EL (cell line): ENCODE measurements around the gene CYGB.
"Not testable (repeated sequence)": the region's sequence is repeated elsewhere in the genome, so short reads cannot be mapped to it uniquely, and the experiment has no call there.

Experiments
- DNase-seq: peaks from one replicate; pipeline ENCODE4 v3.0.0-alpha.2; 2016

The CYGB gene

GRCh38 chr17:76535788-76536510 is 1.6 kb downstream of the CYGB start:
- no peak for DNase-seq

- DNase-seq = no peak
Observed at GRCh38 chr17:76534831-76535732, 2.4 kb downstream of the CYGB start.

- DNase-seq = not testable (repeated sequence)
Observed at GRCh38 chr17:76533640-76534359, 3.7 kb downstream of the CYGB start.

- no peak for DNase-seq
Observed at GRCh38 chr17:76532072-76532651, 5.3 kb downstream of the CYGB start.

DNA sequence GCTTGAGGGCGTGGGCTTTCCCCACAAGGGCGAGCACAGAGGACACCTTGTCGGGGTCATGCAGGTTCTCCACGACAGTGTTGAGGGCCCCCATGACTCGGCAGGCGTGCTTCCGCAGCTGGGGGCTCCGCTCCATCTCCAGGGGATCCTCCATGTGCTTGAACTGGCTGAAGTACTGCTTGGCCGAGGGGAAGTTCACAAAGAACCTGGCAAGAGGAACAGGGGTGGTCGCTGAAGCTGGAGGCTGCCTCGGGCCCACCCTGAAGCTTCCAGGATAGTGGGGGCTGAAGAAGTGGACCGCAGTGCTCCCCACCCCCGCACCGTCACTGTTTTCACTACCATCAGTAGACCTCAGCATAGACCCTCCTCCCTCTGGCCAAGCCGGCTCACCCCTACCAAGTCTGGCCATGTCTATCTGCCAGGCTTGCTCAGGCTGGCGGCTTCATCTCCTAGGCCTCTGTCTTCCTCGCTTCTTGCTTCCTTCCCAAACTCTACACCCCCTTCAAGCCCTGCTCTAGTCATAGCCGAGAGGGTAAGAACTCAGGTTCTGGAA is 5.9 kb downstream of the CYGB start:
- no peak for DNase-seq

DNA sequence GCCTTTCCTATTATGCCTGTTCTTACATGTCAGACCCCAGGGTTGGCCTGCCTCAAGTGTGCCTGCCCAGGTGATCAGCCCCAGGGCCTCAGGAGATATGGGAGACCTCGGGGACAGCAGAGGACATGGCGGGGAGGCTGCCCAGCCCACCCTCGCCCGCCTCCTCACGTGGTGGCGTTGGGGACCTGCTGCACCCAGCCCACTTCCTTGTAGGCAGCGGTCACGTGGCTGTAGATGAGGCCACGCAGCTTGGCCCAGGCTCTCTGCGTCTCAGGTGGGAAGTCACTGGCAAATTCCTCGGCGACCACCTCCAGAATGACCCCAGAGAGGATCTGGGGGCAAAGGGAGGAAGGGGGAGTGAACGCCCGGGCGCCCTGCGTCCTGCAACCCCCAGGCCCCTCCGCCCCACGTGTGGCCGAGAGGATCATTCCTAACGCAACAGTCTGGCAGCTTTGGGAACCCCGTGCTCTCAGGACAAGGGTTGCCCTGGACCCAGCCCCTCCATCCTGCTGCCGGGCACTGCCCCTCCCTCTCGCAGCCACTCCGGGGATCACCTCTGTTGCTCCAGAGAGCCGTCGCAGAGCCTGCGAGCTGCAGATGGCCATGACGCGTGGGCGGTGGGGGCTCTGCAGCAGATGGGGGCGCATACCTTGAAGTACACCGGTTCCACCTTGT is 6.6 kb downstream of the CYGB start:
- DNase-seq = no peak

DNA sequence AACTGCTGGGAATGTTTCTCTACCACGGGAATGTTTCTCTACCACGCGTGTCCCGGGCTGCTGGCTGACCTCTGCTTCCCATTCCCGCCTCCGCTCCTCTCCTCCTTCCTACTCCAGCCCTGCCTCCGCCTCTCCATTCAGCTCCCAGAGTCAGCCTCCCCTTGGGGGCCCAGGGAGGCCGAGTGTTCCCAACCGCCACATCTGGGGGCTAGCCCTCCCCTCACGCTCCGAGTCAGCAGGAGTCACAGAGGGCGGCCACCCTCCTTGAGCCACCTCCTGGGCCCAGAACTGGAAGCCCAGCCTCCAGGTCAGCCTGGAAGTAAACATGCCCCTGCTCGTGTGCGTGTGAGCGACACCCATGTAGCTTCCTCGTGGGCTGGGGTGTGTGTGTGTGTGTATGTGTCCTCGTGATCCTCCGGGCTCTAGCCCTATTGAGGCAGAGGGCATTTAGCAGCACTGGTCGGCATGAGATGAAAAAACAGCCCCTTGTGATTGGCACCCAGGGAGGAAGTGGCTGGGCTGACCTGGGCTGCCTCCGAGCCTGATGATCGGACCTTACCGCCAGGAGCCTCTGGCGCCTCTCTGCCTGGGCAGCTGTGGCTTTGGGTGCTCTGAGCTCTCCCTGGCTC is 7.3 kb downstream of the CYGB start:
- peak; percentile 36 for DNase-seq

- peak; percentile 87 for DNase-seq
Observed at GRCh38 chr17:76529224-76530094, 8.1 kb downstream of the CYGB start.

- no peak for DNase-seq
Observed at GRCh38 chr17:76528528-76529223, 8.8 kb downstream of the CYGB start.

DNA sequence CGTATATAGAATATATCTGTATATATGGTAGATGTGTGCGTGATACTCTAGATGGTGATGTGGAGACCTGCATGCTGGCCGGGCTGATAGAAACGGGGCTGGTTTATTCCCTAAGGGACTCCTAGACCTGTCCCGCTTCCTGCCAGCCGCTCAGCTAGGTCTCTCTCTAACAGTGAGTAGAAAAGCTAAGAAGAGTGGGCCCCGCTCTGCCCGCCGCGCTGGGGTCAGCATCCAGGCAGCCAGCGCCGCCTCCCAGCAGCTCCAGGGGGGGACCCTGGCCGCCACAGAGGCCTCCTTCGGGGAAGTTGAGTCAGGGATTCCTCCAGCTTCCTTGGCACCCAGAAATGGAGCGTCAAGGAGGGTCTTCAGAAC is 9.4 kb downstream of the CYGB start:
- DNase-seq = no peak

GRCh38 chr17:76527430-76528111 is 9.9 kb downstream of the CYGB start:
- peak; percentile 82 for DNase-seq

DNA sequence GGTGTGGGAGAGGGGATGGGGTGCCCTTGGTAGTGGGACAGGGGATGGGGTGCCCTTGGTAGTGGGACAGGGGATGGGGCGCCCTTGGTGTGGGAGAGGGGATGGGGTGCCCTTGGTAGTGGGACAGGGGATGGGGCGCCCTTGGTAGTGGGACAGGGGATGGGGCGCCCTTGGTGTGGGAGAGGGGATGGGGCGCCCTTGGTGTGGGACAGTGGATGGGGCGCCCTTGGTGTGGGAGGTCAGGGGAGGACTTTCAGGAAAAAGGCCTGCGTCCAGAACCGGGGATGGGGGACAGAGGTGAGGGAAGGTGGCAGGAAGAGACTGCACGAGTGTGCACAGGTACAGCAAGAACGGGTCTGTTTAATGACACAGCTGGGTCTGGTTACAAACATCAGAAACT is 10.5 kb downstream of the CYGB start:
- not testable (repeated sequence) for DNase-seq

DNA sequence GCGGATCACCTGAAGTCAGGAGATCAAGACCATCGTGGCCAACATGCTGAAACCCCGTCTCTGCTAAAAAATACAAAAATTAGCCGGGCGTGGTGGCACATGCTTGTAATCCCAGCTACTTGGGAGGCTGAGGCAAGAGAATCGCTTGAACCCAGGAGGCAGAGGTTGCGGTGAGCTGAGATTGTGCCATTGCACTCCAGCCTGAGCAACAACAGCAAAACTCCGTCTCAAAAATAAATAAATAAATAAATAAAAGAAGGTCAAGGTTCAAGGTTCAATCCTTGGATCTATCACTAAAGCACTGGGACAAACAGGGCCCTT is 12.0 kb downstream of the CYGB start:
- DNase-seq = not testable (repeated sequence)

GRCh38 chr17:76524598-76525512 is 12.7 kb downstream of the CYGB start:
- no peak for DNase-seq

GRCh38 chr17:76523084-76524037 is 14.1 kb downstream of the CYGB start:
- peak; percentile 59 for DNase-seq

DNA sequence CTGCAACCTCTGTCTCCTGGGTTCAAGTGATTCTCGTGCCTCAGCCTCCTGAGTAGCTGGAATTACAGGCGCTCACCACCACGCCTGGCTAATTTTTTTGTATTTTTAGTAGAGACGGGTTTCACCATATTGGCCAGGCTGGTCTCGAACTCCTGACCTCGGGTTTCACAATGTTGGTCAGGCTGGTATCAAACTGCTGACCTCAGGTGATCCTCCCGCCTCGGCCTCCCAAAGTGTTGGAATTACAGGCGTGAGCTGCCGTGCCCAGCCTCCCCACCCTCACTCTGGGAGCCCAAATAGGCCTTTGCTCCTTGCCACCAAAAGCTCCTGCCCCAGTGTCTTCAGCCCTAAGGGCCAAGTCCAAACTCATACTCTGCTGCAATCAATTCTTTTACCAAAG is 15.8 kb downstream of the CYGB start:
- not testable (repeated sequence) for DNase-seq

GRCh38 chr17:76521262-76521661 is 16.2 kb downstream of the CYGB start:
- DNase-seq = no peak
